Measurements from ENCODE around the gene RGS18.
A peak's percentile ranks its signal among the peaks of the same experiment; 100 is the strongest.
"Not testable (repeated sequence)": the region's sequence is repeated elsewhere in the genome, so short reads cannot be mapped to it uniquely, and the experiment has no call there.

Gene RGS18

GRCh38 chr1:192167911-192168700 is 9.8 kb downstream of the RGS18 start:
- DNase-seq: no peak

- no peak for DNase-seq
Measured at GRCh38 chr1:192168964-192169363, 10.7 kb downstream of the RGS18 start.

- DNase-seq: no peak
Measured at GRCh38 chr1:192170196-192170984, 12.1 kb downstream of the RGS18 start.

GRCh38 chr1:192171123-192171522 is 12.9 kb downstream of the RGS18 start:
- DNase-seq: no peak

- DNase-seq: no peak
Measured at GRCh38 chr1:192175971-192176370, 17.7 kb downstream of the RGS18 start.

GRCh38 chr1:192183788-192184187 is 25.5 kb downstream of the RGS18 start:
- no peak for DNase-seq

- DNase-seq: no peak
Measured at GRCh38 chr1:192186197-192186596, 27.9 kb downstream of the RGS18 start.

GRCh38 chr1:192190066-192190465 is 31.8 kb downstream of the RGS18 start:
- DNase-seq: no peak

- no peak for DNase-seq
Measured at GRCh38 chr1:192201303-192201702, 43.0 kb downstream of the RGS18 start.

- no peak for DNase-seq
Measured at GRCh38 chr1:192224396-192224795, 66.1 kb downstream of the RGS18 start.

- DNase-seq: no peak
Measured at GRCh38 chr1:192224846-192225245, 66.6 kb downstream of the RGS18 start.

- no peak for DNase-seq
Measured at GRCh38 chr1:192225266-192225665, 67.0 kb downstream of the RGS18 start.

GRCh38 chr1:192225703-192226102 is 67.4 kb downstream of the RGS18 start:
- DNase-seq: no peak

- DNase-seq: no peak
Measured at GRCh38 chr1:192227330-192227729, 69.1 kb downstream of the RGS18 start.

- DNase-seq: not testable (repeated sequence)
Measured at GRCh38 chr1:192227980-192228379, 69.7 kb downstream of the RGS18 start.

GRCh38 chr1:192232817-192233417 is 74.7 kb downstream of the RGS18 start:
- DNase-seq: no peak

- DNase-seq: peak; percentile 52
Measured at GRCh38 chr1:192235127-192235526, 76.9 kb downstream of the RGS18 start.
